ENCODE results near the gene ANKRD24.

DNA sequence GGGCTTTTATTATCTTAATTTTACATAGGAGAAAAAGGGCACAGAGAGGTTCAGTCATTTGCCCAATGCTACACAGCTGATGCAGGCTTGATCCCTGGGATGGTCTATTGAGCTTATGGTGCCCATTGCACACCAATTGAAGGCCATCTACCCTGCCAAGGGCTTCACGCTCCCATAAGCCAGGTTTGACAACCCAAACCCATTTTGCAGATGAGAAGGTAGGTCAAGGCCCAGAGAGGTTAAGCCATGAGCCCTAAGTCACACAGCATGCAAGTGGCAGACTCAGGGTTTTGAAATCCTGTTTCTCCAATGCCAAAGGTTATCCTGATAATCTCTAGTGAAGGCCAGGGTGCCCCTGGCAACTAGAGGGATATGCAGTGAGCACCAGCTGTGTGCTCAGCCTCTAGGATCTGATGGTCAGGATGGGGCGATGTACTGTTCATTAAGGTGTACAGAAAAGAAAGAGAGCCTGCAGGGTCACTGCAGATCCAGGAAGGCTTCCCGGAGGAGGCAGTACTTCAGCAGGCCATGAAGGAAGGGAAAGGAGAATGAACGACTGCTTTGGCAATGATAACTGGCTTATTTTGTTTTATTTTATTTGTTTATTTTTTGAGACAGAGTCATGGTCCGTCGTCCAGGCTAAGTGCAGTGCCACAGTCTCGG lies 20.9 kb upstream of the ANKRD24 start:
- TF ChIP-seq, protein P1, sequence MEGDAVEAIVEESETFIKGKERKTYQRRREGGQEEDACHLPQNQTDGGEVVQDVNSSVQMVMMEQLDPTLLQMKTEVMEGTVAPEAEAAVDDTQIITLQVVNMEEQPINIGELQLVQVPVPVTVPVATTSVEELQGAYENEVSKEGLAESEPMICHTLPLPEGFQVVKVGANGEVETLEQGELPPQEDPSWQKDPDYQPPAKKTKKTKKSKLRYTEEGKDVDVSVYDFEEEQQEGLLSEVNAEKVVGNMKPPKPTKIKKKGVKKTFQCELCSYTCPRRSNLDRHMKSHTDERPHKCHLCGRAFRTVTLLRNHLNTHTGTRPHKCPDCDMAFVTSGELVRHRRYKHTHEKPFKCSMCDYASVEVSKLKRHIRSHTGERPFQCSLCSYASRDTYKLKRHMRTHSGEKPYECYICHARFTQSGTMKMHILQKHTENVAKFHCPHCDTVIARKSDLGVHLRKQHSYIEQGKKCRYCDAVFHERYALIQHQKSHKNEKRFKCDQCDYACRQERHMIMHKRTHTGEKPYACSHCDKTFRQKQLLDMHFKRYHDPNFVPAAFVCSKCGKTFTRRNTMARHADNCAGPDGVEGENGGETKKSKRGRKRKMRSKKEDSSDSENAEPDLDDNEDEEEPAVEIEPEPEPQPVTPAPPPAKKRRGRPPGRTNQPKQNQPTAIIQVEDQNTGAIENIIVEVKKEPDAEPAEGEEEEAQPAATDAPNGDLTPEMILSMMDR (IDR thresholded peaks at IDR 0.05) = no peak
- no peak for TF ChIP-seq EZH2 (IDR thresholded peaks at IDR 0.05)

All from neural progenitor cell (in vitro differentiated cells).